ENCODE data around the gene FAF1.

Gene FAF1

DNA sequence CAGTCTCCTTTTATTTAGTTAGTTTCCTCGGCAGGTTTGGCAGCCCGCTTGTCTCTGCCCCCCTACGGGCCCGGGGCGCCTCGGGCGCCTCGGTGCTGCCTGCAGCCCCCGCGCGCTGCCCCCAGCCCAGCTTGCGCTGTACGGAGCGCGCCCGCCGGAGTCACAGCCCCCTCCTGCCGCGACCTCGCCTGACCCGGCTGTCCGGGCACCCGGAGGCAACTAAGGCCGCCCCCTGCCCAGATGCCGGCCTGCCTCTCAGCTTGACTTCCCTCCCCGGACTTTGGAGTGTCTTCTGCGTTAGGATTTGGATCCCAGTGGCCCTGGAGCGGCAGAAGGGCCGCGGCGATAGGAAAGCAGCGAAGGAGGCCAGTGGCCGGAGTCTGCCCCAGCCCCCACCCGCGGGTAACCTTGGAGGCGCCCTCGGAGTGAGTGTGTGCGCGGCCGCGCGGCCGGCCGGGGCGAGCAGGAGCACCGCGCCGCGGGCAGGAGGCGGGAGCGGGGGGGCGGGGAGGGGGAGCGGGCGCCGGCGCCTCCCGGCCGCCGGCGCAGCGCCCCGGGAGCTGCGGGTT lies 17.6 kb upstream of the FAF1 start:
- FAIRE-seq, result no peak

DNA sequence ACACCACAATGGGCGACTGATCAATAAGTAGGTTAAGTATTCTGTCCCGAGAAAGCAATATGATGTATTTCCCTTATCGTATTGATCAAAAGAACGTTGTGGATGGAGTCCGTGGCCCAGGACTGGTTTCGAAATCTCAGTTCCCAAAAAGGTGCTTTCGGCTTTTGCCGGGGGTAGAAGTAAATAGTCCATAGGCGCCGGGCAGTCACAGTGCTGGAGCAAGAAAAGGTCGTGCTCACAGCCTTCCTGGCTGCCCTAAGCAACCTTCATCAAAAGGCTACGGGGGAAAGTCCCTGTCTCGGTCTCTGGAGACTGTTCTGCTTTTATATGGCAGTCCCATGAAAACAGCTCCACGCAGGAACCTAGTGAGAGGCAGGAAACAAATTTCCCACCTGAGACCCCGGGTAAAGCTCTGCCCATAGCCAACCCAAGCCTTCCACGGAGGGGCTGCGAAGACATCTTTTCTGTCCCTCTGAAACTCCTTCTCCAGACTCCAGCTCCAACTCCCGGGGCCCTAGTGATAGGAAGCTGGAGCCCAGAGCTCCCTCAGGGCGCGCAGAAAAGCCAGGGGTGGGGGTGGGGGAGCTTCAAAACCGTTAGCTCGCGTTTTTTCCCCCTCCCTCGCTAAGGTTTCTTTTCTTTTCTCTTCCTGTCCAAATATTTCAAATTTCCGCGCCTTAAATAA lies 17.0 kb upstream of the FAF1 start:
- no peak for FAIRE-seq

DNA sequence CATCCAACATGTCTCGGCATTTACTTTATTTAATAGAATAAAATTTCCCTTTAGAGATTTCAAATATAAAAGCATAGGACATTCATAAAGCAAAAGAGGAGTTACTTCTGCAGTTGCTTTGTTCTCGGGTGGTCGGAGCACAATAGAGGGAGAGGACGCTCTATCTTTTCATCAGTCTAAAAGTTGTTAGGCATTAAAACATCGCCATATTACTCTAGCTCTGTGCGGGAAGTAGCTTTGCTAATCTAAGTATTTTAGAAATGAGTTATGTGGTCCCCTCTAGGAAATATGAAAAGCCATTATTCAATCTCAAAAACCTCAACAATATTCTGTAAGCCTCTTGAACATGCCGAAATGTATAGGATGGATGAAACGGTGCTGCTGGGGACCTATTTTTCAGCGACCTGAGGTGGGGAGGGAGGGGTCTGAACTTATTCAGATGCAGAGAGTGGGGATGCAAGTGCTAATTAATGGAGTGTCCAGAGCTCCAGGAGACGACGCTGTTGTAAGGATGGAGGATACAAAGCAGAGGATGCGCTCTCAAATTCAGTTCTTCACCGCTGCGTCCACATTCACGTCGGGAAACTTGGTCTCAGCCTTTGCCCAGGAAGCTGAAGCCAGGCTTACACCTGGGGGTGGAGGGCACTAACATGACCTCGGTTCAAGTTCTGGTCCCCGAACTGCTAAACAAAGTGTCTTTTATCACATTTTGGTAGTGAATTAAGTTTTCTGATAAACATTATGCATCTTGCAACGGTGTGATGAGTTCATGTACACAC lies 16.2 kb upstream of the FAF1 start:
- no peak for FAIRE-seq

DNA sequence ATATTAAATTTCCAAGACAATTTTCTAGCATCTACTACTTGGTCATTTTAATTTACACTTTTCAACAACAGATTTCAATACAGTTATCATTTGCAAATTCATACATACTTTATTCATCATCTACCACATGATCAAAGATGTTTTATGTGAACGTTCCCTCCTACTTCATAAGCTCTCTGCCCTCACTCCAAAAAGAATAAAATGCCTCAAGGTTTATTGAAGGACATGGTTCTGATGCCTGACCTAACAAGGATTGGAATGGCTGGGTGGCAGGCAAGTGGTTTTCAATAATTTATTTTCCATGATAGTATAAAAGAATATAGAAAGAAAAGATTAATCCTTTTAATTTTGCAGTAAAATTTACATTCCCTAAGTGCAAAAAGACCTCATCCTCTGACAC lies 15.4 kb upstream of the FAF1 start:
- no peak for FAIRE-seq

DNA sequence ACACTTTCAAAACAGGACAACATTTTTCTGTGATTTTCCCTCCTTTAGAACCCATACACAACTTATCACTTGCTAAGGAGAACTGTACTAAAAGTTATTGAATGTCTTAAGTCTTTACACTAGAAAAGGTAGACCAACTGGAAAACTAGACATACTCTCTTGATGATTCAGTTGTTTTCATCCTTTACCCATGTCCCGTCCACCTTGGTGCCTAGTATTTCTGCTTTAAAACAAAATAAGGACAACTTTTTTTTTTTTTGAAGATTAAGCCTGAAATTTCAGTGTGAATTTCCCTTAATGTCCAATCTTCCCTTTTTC lies 14.5 kb upstream of the FAF1 start:
- FAIRE-seq, result no peak

DNA sequence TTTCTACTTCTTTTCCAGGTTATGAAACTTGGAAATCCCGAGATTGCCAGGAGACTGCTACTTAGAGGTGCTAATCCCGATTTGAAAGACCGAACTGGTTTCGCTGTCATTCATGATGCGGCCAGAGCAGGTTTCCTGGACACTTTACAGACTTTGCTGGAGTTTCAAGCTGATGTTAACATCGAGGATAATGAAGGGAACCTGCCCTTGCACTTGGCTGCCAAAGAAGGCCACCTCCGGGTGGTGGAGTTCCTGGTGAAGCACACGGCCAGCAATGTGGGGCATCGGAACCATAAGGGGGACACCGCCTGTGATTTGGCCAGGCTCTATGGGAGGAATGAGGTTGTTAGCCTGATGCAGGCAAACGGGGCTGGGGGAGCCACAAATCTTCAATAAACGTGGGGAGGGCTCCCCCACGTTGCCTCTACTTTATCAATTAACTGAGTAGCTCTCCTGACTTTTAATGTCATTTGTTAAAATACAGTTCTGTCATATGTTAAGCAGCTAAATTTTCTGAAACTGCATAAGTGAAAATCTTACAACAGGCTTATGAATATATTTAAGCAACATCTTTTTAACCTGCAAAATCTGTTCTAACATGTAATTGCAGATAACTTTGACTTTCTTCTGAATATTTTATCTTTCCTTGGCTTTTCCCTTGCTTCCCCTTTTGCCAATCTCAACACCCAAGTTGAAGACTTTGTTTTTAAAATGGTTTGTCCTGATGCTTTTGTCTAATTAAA lies 14.0 kb upstream of the FAF1 start:
- no peak for FAIRE-seq

DNA sequence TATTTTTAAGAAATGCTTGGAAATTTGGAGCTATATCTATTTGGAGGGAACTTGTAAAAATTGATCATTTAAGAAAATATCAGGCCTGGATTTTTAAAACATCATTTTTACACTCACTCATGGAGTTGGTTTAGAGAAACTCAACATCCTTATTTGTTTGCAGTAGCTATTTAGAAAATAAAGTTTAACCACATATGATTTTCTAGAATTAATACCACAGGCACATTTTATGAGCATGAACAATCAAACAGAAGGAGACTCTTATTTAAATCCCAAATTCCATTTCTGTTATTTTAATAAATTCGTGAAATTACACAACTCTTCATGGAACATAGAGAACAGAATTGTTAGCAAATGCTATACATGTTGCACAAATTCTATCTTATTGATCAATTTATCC lies 13.2 kb upstream of the FAF1 start:
- FAIRE-seq, result no peak

DNA sequence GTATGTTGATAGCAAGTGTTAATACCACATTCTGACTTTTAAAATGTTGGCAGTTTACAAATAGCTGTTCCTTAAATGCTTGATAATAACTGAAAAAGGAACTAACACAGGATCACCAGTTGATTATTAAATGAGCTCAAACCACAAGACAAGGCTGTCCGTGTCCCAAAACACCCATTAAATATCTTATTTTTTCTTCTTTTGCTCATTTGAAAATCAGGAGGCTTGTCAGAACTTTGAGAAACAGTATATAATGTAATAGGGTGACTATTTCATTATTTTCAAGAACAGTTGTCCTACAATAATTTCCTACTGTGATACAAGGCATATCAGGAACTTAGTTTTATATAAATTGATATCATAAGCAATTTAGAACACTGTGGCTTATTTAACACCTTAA lies 12.7 kb upstream of the FAF1 start:
- FAIRE-seq, result no peak

DNA sequence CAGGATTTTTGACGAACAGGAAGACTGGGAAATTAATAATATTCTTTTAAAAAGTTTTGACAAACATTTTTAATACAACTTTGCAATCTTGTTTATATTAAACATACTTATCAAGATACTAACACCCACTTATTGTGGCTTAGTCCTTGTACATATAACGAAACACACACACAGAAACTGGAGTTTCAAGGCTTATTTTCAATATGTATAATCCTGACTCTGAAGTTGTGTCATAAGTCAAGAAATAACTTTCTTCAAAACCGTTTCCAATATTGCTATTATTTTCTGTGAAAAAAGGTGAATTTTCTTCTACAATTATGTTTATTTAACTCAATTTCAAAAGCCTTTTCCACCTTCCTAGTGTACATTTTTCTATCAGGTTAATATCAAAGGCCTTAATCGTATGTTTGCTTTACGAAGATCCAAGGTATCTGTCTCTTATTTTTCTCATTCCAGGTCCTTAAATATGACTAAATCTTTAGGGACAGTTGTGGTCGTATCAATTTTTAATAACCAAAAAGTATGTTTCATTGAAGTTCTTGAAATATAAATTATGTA lies 11.8 kb upstream of the FAF1 start:
- no peak for FAIRE-seq

DNA sequence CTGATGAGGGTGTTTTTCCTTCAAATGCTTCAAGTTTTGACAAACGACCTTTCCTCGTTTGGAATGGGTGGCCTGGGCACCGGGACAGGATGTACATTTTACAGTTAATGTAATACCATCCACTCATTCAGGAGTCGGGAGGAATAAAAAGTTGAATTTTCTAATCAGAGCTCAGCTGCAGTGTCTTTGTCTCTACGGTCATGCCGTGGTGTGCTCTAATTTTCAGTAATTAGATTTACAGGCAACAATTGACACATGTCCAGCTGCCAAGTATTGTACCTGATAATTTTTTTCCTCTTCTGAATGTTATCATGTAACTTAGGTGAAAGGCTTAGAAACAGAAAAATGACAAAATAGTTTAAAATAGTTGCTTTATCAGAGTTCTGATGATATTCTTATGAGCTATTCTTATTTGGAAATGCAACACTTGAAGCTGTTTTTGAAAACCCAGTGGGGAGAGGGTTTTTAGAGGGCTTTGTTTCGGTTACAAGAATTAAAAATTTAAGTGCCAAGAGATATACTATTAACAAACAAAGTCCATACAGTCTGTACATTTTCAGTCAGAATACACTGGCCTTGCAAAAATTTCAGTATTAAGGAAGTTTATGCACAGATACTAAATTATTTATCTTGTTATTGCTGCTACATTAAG lies 11.0 kb upstream of the FAF1 start:
- no peak for FAIRE-seq

DNA sequence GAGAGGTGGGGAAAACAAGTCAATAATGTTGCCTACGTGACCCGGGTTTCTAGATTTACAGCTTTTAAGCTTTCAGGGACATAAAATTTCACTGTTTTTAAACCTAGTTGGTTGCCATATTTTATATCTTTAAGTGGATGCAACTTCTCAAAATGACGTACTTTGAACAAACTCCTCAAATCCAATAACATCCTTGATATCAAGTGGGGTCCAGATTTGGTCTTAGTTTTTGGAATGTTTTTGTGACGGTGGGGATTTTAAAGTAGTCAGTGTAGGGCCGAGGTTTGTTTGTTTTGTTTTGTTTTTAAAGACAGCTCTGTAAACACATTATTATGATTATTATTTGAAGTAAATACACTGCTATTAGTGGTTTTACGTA lies 10.4 kb upstream of the FAF1 start:
- FAIRE-seq, result no peak

DNA sequence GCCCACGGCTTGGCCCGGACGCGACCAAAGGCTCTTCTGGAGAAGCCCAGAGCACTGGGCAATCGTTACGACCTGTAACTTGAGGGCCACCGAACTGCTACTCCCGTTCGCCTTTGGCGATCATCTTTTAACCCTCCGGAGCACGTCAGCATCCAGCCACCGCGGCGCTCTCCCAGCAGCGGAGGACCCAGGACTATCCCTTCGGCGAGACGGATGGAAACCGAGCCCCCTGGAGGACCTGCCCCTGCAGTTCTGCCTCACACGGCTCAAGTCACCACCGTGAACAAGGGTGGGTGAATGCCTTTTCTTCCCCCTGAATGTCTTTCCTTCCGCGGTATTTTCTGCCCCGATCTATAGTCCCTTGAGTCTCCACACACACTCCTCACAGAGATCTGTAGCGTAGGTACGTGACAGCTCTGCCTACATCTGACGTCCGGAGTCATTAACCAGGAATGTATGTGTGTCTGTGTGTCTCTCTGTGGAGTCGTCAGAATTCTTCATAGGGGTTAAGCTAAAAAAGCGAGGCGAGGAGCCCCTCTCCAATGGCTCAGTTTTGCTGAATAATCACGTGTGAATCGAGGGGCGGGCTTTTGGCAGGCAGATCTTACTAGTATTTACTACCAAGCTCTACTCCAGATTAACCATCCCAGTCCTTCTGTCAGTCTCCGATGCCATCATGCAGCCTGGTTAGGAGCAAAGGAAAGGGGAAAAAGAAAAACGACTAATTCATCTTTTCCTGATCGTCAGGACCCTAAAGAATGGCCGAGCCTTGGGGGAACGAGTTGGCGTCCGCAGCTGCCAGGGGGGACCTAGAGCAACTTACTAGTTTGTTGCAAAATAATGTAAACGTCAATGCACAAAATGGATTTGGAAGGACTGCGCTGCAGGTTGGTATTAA lies 9.8 kb upstream of the FAF1 start, which contains the start of gene CDKN2C:
TSS of gene CDKN2C (plus strand) at position 635 of the 898 bp plus-strand sequence. CDS start at position 759, 124 bp downstream.
- FAIRE-seq, result peak; percentile 33

DNA sequence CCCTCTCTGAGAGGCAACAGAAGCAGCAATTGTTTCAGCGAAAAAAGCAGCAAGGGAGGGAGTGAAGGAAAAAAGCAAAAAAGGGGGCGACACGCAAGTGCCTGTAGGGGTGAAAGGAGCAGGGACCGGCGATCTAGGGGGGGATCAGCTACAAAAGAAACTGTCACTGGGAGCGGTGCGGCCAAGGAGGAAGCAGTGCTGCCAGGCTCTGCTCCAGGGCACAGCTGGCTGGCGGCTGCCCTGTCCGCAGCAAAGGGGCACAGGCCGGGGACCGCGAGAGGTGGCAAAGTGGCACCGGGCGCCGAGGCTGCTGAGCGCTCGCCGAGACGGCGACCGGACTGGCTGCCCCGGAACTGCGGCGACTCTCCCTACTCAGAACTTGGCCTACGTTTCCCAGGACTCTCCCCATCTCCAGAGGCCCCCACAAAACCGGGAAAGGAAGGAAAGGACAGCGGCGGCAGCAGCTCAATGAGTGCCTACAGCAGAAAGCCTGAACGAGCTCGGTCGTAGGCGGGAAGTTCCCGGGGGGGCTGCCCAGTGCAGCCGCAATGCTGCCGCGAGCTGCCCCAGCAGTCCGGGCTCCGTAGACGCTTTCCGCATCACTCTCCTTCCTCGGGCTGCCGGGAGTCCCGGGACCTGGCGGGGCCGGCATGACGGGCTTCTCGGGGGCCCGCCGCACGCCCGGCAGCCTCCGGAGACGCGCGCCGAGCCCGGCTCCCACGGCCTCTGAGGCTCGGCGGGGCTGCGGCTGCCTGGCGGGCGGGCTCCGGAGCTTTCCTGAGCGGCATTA lies 8.9 kb upstream of the FAF1 start:
- FAIRE-seq, result no peak

DNA sequence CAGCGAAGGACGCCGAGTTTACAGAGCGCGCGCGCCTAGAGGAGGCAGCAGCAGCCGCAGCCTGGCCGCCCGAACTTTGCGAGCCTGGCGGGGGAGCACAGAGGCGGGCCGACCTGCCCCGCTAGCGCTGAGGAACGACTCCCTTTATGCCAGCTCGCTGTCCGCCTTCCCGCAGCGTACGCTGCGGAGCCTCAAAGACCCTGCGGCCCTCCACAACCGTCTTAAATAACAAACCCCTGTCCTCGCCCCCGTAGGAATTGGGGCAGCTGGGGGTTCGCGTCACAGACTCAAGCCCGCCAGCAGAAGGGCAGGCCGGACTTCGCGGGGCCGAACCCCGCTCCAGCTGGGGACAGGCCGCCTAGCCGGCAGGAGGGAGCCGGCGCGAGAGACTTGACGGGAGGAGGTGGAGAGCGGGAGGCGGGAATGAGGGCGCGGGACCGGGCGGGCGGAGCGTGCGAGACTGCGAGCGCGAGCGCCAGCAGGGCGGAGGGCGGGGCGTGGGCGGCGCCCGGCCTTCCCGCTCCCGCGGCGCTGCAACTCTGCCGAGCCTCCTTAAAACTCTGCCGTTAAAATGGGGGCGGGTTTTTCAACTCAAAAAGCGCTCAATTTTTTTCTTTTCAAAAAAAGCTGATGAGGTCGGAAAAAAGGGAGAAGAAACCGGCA lies 8.2 kb upstream of the FAF1 start:
- no peak for FAIRE-seq

DNA sequence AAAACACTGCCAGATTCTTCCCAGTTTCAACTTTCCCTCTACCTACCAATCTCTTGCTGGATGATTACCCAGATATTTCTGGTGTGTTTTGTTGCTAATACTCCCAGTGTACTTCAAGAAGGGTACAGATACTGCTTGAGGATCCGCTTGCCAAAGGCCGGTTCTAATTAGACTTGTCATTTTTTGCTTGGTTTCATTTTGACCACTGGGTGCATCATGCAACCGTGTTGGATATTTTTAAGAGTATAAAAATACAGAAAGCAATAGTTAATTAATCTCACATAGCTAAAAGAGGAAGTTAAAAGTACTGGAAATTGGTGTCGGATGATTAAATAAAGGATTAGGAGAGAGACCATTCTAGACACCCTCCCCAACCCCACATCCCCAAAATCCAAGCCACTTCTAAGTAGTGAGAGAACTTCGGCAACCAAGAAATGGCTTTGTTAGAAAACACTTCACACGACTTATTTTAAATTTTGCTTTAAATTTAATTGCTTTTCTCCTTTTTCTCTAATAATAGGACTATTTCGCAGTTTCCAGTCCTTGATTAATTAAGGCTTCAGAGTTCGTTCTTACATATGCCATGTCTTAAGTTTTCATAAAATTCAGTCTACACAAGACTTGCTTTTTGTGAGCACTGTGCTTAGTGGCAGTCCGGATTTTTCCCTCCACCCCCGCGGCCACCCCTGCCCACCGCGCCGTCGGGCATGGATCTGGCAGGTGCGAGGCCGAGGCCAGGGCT lies 7.5 kb upstream of the FAF1 start:
- no peak for FAIRE-seq

DNA sequence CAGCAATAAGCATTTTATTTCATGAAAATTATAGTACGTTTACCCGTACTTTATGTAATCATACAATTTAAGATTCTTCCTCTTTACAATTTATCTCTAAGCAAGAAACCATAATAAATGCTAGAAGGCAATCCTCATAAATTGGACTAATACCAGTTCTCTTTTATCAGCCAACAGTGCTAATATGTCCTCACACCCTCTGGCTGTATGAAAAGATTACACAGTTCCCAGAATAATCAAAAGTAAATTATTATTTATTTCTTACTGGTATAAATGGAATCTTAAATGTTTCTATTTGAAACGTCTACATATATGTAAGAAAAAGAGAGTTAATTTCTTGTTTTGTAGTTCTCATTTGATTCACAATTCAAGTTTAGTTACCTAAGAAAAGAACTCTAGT lies 6.9 kb upstream of the FAF1 start:
- no peak for FAIRE-seq

DNA sequence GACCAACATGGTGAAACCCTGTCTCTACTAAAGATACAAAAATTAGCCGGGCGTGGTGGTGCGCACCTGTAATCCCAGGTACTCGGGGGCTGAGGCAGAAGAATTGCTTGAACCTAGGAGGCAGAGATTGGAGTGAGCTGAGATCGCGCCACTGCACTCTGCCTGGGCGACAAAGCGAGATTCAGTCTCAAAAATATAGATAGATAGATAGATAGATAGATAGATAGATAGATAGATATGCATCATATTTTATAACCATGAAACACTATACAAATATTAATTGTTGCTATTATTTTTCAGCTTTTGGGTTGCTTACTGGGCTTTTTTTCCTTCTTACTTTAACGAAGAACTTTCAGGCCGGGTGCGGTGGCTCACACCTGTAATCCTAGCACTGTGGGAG lies 4.8 kb upstream of the FAF1 start:
- FAIRE-seq, result no peak

DNA sequence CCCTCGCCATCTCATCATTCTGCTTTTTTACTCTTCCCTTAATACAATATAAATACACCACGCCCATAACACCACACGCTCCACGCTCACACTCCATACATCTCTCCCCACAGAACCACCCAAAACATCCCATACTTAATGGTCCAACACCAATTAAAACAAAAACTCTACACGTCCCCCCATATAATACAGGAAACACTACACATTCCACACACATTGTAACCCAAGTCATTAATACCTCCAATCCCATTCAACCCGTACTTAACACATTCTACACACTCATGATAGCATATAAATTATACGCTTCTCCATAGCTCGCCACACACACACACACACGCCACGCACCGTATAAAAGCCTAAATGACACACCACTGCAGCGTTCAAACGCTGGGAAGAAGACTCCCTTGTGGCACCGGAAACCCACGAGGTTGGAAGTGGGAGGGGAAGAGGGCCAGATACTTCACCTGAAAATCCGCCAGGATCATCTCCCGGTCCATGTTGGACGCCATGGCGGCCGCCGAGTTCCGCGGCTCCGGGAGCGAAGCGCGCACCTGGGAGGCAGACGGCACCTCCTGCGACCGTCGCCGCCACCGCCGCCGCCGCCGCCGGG lies 659 bp downstream of the FAF1 start:
- FAIRE-seq, result no peak

DNA sequence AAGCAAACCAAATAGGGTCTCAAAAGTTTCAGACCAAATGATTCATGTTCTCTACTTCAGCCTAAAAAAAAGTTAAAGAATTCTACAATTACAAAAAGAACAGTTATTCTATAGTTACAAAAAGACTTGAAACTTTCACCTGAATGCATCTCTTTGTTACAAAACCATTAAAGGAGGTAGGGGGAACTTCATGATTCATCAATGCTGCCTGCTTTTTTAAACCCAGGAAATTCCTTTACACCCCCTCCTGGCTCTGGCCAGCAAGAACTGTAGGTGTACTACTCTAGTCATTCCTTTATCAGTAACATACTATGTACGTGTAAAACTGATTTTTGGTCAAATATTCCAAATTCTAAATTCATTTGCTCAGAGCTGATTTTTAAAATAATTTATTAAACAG lies 5.0 kb downstream of the FAF1 start:
- FAIRE-seq, result no peak
